K562 (cell line): ENCODE measurements around the gene ERVW-1. TPM values are rescaled to one million over a fixed set of nuclear protein-coding genes. Genes with fewer than 3 reads are reported as not detected.

ENCODE experiments used
- ATAC-seq: fragments of 200-7000 bp; cut with Tn5 transposase; 3 replicates; pipeline ENCODE4 v1.9.1; 2020; ENCODE audit warnings: moderate library complexity
- BruUV-seq: library from RNA; stranded (reverse); fragments of 400-500 nt; replicated peaks from 2 replicates; lab custom pipeline; 2021; lab: Mats Ljungman, UMichigan
- CTCF ChIA-PET: fragments of 300-600 bp; formaldehyde crosslinking; extraction: SDS; loops from one replicate; lab custom pipeline; 2021; ENCODE audit warnings: low intra/inter-chr PET ratio; lab: Yijun Ruan, JAX
- POLR2A ChIA-PET: fragments of 300-600, 350-650 bp; sonication (Branson Sonifier 250); formaldehyde crosslinking; extraction: SDS; loops from one replicate; lab custom pipeline; 2021; ENCODE audit warnings: antibody characterized with exemption, inconsistent platforms; lab: Yijun Ruan, JAX
- DNase-seq, 4 experiments: peaks; one replicate each; pipeline versions ENCODE4 v3.0.0 to v3.0.0-alpha.2; 2011 to 2018; ENCODE audit warnings: low spot score in 3 of 4, mixed read lengths in 3 of 4; ENCODE audit errors: extremely low read depth in 1 of 4
- FAIRE-seq: peaks from 2 replicates; lab custom pipeline; 2011; peaks lifted over from hg19 to GRCh38; lab: Jason Lieb, UNC
- H2AFZ ChIP-seq: 2 replicates; pipeline ENCODE4 v1.6.0; 2011; ENCODE audit warnings: low read depth, low read length, control low read depth, inconsistent platforms
- H3K27ac ChIP-seq: fragments of 200-600 bp; 3 replicates; pipeline ENCODE4 v1.8.0; 2011; ENCODE audit warnings: low read depth, mild to moderate bottlenecking, control low read depth, inconsistent platforms, low read length, moderate library complexity, mixed read lengths; ENCODE audit errors: extremely low read depth
- H3K27me3 ChIP-seq, 2 experiments: fragments of 300-600 bp in 1 of 2; 2 replicates in 1 of 2; 3 replicates in 1 of 2; pipeline versions ENCODE4 v1.6.0 to v1.8.0; 2011; ENCODE audit warnings: inconsistent platforms in 2 of 2, low read length in 2 of 2, mild to moderate bottlenecking in 1 of 2, mixed read lengths in 1 of 2, moderate library complexity in 1 of 2; ENCODE audit not compliant: control insufficient read depth in 2 of 2, insufficient read depth in 2 of 2
- H3K36me3 ChIP-seq: fragments of 300-600 bp; 3 replicates; pipeline ENCODE4 v1.8.0; 2011; ENCODE audit warnings: mild to moderate bottlenecking, low read length, inconsistent platforms; ENCODE audit not compliant: control insufficient read depth, insufficient read depth
- H3K4me1 ChIP-seq, 2 experiments: fragments of 200-600 bp in 1 of 2; replicated peaks in 1 of 2; 2 replicates in 1 of 2; 3 replicates in 1 of 2; pipeline versions ENCODE4 v1.5.1 to v1.8.0; 2011; ENCODE audit warnings: inconsistent platforms in 2 of 2, low read length in 2 of 2, mild to moderate bottlenecking in 1 of 2, mixed read lengths in 1 of 2, moderate library complexity in 1 of 2; ENCODE audit not compliant: control insufficient read depth in 2 of 2, insufficient read depth in 2 of 2
- H3K4me2 ChIP-seq: 2 replicates; pipeline ENCODE4 v1.6.1; 2011; ENCODE audit warnings: low read length, control low read depth, inconsistent platforms, mixed read lengths; ENCODE audit not compliant: insufficient read depth
- H3K4me3 ChIP-seq: fragments of 200-600 bp; sonication (generic), shearing (Covaris generic); 2 replicates; pipeline ENCODE4 v1.5.1; 2016; ENCODE audit warnings: control low read depth, inconsistent platforms
- H3K79me2 ChIP-seq: fragments of 200-600 bp; 3 replicates; pipeline ENCODE4 v1.8.0; 2011; ENCODE audit warnings: low read length, inconsistent platforms; ENCODE audit not compliant: control insufficient read depth, insufficient read depth
- H3K9ac ChIP-seq, 2 experiments: 2 replicates each; pipeline versions ENCODE4 v1.6.0 to v1.6.1; 2011; ENCODE audit warnings: low read depth in 2 of 2, low read length in 2 of 2, control low read depth in 1 of 2, inconsistent platforms in 1 of 2, mild to moderate bottlenecking in 1 of 2, mixed read lengths in 1 of 2; ENCODE audit not compliant: insufficient read depth in 1 of 2
- H3K9me1 ChIP-seq: one replicate; pipeline ENCODE4 v1.6.0; 2011; ENCODE audit warnings: inconsistent platforms, mild to moderate bottlenecking, low read length, moderate library complexity; ENCODE audit not compliant: control insufficient read depth, insufficient read depth
- H3K9me3 ChIP-seq: replicated peaks from 2 replicates; pipeline ENCODE4 v1.5.1; 2011; ENCODE audit warnings: low read depth, low read length, inconsistent platforms; ENCODE audit not compliant: control insufficient read depth, insufficient read depth
- H4K20me1 ChIP-seq: replicated peaks from 2 replicates; pipeline ENCODE4 v1.6.1; 2011; ENCODE audit warnings: low read length, inconsistent platforms, mixed read lengths; ENCODE audit not compliant: control insufficient read depth, insufficient read depth
- ARNT ChIP-seq, 2 experiments: fragments of 450-650 bp; IDR thresholded peaks; 2 replicates each; pipeline ENCODE4 v1.6.1; 2016; ENCODE audit warnings: mild to moderate bottlenecking in 1 of 2
- EP400 ChIP-seq: fragments of 450-650 bp; IDR thresholded peaks from 2 replicates; pipeline ENCODE4 v1.6.1; 2017; ENCODE audit warnings: antibody characterized with exemption, mild to moderate bottlenecking, moderate library complexity
- MCM7 ChIP-seq, 2 experiments: fragments of 450-650 bp; IDR thresholded peaks; 2 replicates each; pipeline ENCODE4 v1.6.1; 2016 to 2018
- POLR2G ChIP-seq: fragments of 200-400 bp; formaldehyde crosslinking; IDR thresholded peaks from 2 replicates; pipeline ENCODE4 v1.6.1; 2017; ENCODE audit warnings: low read depth, mild to moderate bottlenecking, antibody characterized with exemption, low read length, moderate library complexity
- RBM22 ChIP-seq: fragments of 200-400 bp; formaldehyde crosslinking; IDR thresholded peaks from 2 replicates; pipeline ENCODE4 v1.6.1; 2018; ENCODE audit warnings: low read length, low read depth; ENCODE audit not compliant: poor library complexity, severe bottlenecking
- SMC3 ChIP-seq: conservative IDR thresholded peaks from 2 replicates; pipeline ENCODE4 v1.6.1; 2011; ENCODE audit warnings: low read depth, low read length, improper control_type of control experiment; ENCODE audit not compliant: insufficient read depth
- TAF9B ChIP-seq: fragments of 450-650 bp; IDR thresholded peaks from 2 replicates; pipeline ENCODE4 v1.6.1; 2018; ENCODE audit warnings: mild to moderate bottlenecking; ENCODE audit not compliant: partially characterized antibody
- TOE1 ChIP-seq, 2 experiments: fragments of 450-650 bp in 1 of 2; sonication (generic) in 1 of 2; formaldehyde crosslinking in 1 of 2; IDR thresholded peaks; 2 replicates each; pipeline versions ENCODE4 v1.7.1 to v1.8.0; 2016 to 2022; ENCODE audit warnings: borderline replicate concordance in 2 of 2, mild to moderate bottlenecking in 2 of 2, antibody characterized with exemption in 1 of 2, inconsistent platforms in 1 of 2, low read depth in 1 of 2, missing genetic modification reagents in 1 of 2, moderate library complexity in 1 of 2
- ZBTB2 ChIP-seq: fragments of 450-650 bp; IDR thresholded peaks from 2 replicates; pipeline ENCODE4 v1.6.1; 2016; ENCODE audit warnings: antibody characterized with exemption
- in situ Hi-C: fragments of 300-500 bp; cut with MboI; formaldehyde crosslinking; loops from 4 replicates; pipeline ENCODE4 v1.15.0; 2018; ENCODE audit warnings: inconsistent platforms, mixed read lengths
- intact Hi-C: fragments of 100-400 bp; cut with micrococcal nuclease; formaldehyde crosslinking; loops from 2 replicates; pipeline ENCODE4 v1.14.2; 2022
- polyA plus RNA-seq, 8 experiments: library from polyadenylated mRNA; depleted of rRNA in 4 of 8; stranded (reverse) in 5 of 8; unstranded in 3 of 8; fragments of >200 nt; fragmentation: Nextera tagmentation in 2 of 8; fragmentation: Illumina TruSeq in 1 of 8; extraction: Ambion mirVana in 2 of 8; extraction: Trizol in 1 of 8; gene quantifications; 2 replicates each; pipeline versions ENCODE4 v1.2.1 to v1.2.3, GENCODE V29; 2011 to 2014; ENCODE audit warnings: inconsistent platforms in 1 of 8, missing spikeins in 1 of 8
- total RNA-seq, 7 experiments: library from RNA; depleted of rRNA in 6 of 7; stranded (reverse); fragments of >200 nt in 6 of 7; fragmentation: Illumina TruSeq in 2 of 7; extraction: Trizol in 2 of 7; gene quantifications; 2 replicates each; pipeline versions ENCODE4 v1.2.1 to v1.2.3, GENCODE V29; 2011 to 2021; ENCODE audit warnings: low replicate concordance in 1 of 7
- TF ChIP-seq, protein P1 (sequence below): sonication (generic); formaldehyde crosslinking; IDR thresholded peaks from 2 replicates; pipeline ENCODE4 v1.8.1; 2023; ENCODE audit warnings: mild to moderate bottlenecking, missing genetic modification reagents
- TF ChIP-seq, protein P2 (sequence below): sonication (generic); formaldehyde crosslinking; IDR thresholded peaks from 2 replicates; pipeline ENCODE4 v1.4.0; 2020; ENCODE audit warnings: mild to moderate bottlenecking, missing genetic modification reagents

Gene ERVW-1
- total and polyA plus RNA-seq, 9 of the 15 experiments (the other 6 are each of a cell fraction or from before 2014, with no cell fraction given), result not detected

DNA sequence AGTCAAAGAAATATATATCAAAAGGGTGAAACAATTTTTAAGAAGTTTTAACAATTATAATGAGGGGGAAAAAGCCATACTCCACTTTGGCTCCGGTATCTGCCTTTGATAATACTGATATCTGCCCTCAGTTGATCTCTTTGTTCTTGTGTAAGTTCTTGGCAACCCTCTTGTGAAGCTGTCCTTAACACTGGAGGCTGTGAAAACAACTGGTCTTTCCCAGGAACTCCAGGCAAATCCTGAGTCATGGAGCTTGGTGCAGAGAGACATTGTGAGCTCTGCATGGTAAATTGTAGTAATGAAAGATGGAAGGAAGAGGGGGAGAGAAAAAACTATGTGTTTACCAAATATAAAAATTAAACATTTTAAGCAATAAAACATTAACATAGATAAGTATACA is 11.9 kb upstream of the ERVW-1 start (continued):
- TF ChIP-seq SMC3 (no peak), TOE1 (IDR thresholded peaks at IDR 0.05; ENCODE audit: borderline replicate concordance) (no peak), TOE1 (CRISPR knock-in tag; IDR thresholded peaks at IDR 0.05; ENCODE audit: borderline replicate concordance, low read depth) (no peak)
- TF ChIP-seq, protein P1, sequence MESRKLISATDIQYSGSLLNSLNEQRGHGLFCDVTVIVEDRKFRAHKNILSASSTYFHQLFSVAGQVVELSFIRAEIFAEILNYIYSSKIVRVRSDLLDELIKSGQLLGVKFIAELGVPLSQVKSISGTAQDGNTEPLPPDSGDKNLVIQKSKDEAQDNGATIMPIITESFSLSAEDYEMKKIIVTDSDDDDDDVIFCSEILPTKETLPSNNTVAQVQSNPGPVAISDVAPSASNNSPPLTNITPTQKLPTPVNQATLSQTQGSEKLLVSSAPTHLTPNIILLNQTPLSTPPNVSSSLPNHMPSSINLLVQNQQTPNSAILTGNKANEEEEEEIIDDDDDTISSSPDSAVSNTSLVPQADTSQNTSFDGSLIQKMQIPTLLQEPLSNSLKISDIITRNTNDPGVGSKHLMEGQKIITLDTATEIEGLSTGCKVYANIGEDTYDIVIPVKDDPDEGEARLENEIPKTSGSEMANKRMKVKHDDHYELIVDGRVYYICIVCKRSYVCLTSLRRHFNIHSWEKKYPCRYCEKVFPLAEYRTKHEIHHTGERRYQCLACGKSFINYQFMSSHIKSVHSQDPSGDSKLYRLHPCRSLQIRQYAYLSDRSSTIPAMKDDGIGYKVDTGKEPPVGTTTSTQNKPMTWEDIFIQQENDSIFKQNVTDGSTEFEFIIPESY (CRISPR knock-in tag), result no peak

DNA sequence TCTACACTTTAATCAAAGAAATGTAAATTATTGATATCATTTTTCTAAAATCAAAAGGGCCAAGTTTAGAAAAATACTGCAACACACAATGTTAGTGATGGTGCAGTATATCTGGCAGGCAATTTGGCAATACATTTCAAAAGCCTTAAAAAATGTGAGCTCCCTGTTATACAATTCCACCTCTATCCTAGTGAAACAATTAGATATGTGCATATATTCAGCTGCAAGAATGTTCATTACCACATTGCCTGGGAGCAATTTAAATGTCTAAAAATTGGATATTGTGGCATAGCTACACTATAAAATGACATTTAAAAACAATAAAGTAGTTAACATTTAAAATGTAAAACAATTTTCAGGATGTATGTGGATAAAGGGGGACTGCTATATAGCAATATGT is 10.1 kb upstream of the ERVW-1 start:
- Histone ChIP-seq H3K4me1 (no peaks in the 10 kb centered on the region; a peak in 2 of 5 replicates), H3K9me1 (no peaks in the 10 kb centered on the region), H3K79me2 (no peaks in the 10 kb centered on the region), H3K36me3 (peaks cover 41% of the 10 kb centered on the region; the same call in 2 of the 3 replicates), H3K9ac (no peak overlapping the region), H3K4me2 (no peak overlapping the region), H2AFZ (no peak overlapping the region), H4K20me1 (no peaks in the 10 kb centered on the region), H3K27me3 (no peaks in the 10 kb centered on the region), H3K27ac (no peak overlapping the region), H3K9me3 (no peaks in the 10 kb centered on the region), H3K4me3 (no peak overlapping the region)
- DNase-seq (no peak), ATAC-seq (no peak), FAIRE-seq (no peak)
- BruUV-seq, result no TSS peak
- in situ Hi-C loops (no loop called here), intact Hi-C loops (loop anchor here (10.0 kb wide), 1 partner anchor 77 kb away; no protein-coding TSS in a partner anchor)
- ChIA-PET POLR2A (no interaction called here), CTCF (no interaction called here)
- TF ChIP-seq RBM22 (no peak), EP400 (no peak), ARNT (IDR thresholded peaks at IDR 0.05) (no peak), TAF9B (no peak), MCM7 (IDR thresholded peaks at IDR 0.05) (no peak), POLR2G (no peak), ZBTB2 (no peak)
- TF ChIP-seq, protein P2, sequence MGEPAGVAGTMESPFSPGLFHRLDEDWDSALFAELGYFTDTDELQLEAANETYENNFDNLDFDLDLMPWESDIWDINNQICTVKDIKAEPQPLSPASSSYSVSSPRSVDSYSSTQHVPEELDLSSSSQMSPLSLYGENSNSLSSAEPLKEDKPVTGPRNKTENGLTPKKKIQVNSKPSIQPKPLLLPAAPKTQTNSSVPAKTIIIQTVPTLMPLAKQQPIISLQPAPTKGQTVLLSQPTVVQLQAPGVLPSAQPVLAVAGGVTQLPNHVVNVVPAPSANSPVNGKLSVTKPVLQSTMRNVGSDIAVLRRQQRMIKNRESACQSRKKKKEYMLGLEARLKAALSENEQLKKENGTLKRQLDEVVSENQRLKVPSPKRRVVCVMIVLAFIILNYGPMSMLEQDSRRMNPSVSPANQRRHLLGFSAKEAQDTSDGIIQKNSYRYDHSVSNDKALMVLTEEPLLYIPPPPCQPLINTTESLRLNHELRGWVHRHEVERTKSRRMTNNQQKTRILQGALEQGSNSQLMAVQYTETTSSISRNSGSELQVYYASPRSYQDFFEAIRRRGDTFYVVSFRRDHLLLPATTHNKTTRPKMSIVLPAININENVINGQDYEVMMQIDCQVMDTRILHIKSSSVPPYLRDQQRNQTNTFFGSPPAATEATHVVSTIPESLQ, result no peak
